H1 (cell line): ENCODE results near the gene ANO2. TPM values are rescaled to one million over a fixed set of nuclear protein-coding genes. Genes with fewer than 3 reads are reported as not detected.

ENCODE experiments used
- CTCF ChIA-PET: fragments of 300-600 bp; sonication (Branson Sonifier 250); formaldehyde crosslinking; loops from one replicate; lab custom pipeline; 2021; ENCODE audit not compliant: partially characterized antibody; lab: Charles Lee
- POLR2A ChIA-PET: fragments of 300-600 bp; sonication (Branson Sonifier 250); formaldehyde crosslinking; loops from one replicate; lab custom pipeline; 2021; ENCODE audit warnings: inconsistent platforms; ENCODE audit not compliant: partially characterized antibody; lab: Charles Lee
- DNase-seq, 2 experiments: peaks; one replicate each; pipeline versions ENCODE4 v3.0.0 to v3.0.0-alpha.2; 2010 to 2022; ENCODE audit warnings: low spot score in 2 of 2, low read depth in 1 of 2, mixed read lengths in 1 of 2
- FAIRE-seq: peaks from 2 replicates; lab custom pipeline; 2011; peaks lifted over from hg19 to GRCh38; lab: Jason Lieb, UNC
- H2AFZ ChIP-seq: 2 replicates; pipeline ENCODE4 v1.8.1; 2012; ENCODE audit warnings: low read length, inconsistent platforms
- H2AK5ac ChIP-seq: 2 replicates; pipeline ENCODE4 v1.6.1; 2013; ENCODE audit warnings: low read depth, low read length
- H2BK120ac ChIP-seq: replicated peaks from 2 replicates; pipeline ENCODE3; 2013; ENCODE audit warnings: low read depth, low read length, inconsistent platforms
- H2BK12ac ChIP-seq: 2 replicates; pipeline ENCODE4 v1.6.1; 2013; ENCODE audit warnings: low read depth, low read length
- H2BK15ac ChIP-seq: 2 replicates; pipeline ENCODE4 v1.6.1; 2013; ENCODE audit warnings: low read length
- H2BK20ac ChIP-seq: 2 replicates; pipeline ENCODE4 v1.6.1; 2013; ENCODE audit warnings: low read length
- H2BK5ac ChIP-seq: 2 replicates; pipeline ENCODE4 v1.6.1; 2013; ENCODE audit warnings: low read depth, low read length
- H3K14ac ChIP-seq: 2 replicates; pipeline ENCODE4 v1.6.1; 2013; ENCODE audit warnings: inconsistent platforms; ENCODE audit not compliant: insufficient read length
- H3K18ac ChIP-seq: 2 replicates; pipeline ENCODE4 v1.6.1; 2013; ENCODE audit warnings: low read length; ENCODE audit errors: extremely low read depth
- H3K23ac ChIP-seq: 2 replicates; pipeline ENCODE4 v1.6.1; 2013; ENCODE audit warnings: inconsistent platforms; ENCODE audit not compliant: insufficient read length
- H3K23me2 ChIP-seq: 2 replicates; pipeline ENCODE4 v1.6.1; 2013; ENCODE audit warnings: low read depth, low read length
- H3K27ac ChIP-seq: 2 replicates; pipeline ENCODE4 v1.6.1; 2011; ENCODE audit warnings: low read depth, low read length, inconsistent platforms
- H3K27me3 ChIP-seq, 4 experiments: replicated peaks in 1 of 4; 1 replicate in 1 of 4; 2 replicates in 3 of 4; pipeline versions ENCODE4 v1.6.1 to v1.8.1; 2011 to 2013; ENCODE audit warnings: low read length in 3 of 4, mild to moderate bottlenecking in 3 of 4, inconsistent platforms in 2 of 4, mixed read lengths in 2 of 4, moderate library complexity in 1 of 4; ENCODE audit not compliant: control insufficient read depth in 3 of 4, insufficient read depth in 3 of 4; ENCODE audit errors: extremely low read depth in 1 of 4
- H3K36me3 ChIP-seq, 4 experiments: 2 replicates each; pipeline versions ENCODE4 v1.6.1 to v1.8.1; 2011 to 2013; ENCODE audit warnings: mild to moderate bottlenecking in 4 of 4, low read length in 3 of 4, moderate library complexity in 2 of 4, control low read depth in 1 of 4, inconsistent platforms in 1 of 4; ENCODE audit not compliant: insufficient read depth in 4 of 4, control insufficient read depth in 2 of 4
- H3K4ac ChIP-seq: replicated peaks from 2 replicates; pipeline ENCODE3; 2013; ENCODE audit warnings: low read length, low read depth, mixed read lengths, inconsistent platforms; ENCODE audit not compliant: insufficient read length
- H3K4me1 ChIP-seq, 4 experiments: replicated peaks in 1 of 4; 1 replicate in 1 of 4; 2 replicates in 3 of 4; pipeline versions ENCODE4 v1.6.1 to v1.8.1; 2011 to 2013; ENCODE audit warnings: low read length in 3 of 4, inconsistent platforms in 2 of 4, mixed read lengths in 1 of 4; ENCODE audit not compliant: insufficient read depth in 4 of 4, control insufficient read depth in 3 of 4
- H3K4me2 ChIP-seq, 2 experiments: 2 replicates each; pipeline versions ENCODE4 v1.6.1 to v1.8.1; 2011 to 2013; ENCODE audit warnings: low read depth in 2 of 2, low read length in 2 of 2, control low read depth in 1 of 2, inconsistent platforms in 1 of 2, mild to moderate bottlenecking in 1 of 2; ENCODE audit not compliant: insufficient read depth in 1 of 2
- H3K4me3 ChIP-seq, 4 experiments: fragments of 200-600, 300-600 bp in 1 of 4; sonication (generic), shearing (Covaris generic), sonication (Bioruptor Twin) in 1 of 4; 2 replicates each; pipeline versions ENCODE4 v1.5.1 to v1.8.1; 2011 to 2016; ENCODE audit warnings: low read length in 4 of 4, low read depth in 3 of 4, control low read depth in 2 of 4, inconsistent platforms in 2 of 4, mild to moderate bottlenecking in 2 of 4, mixed read lengths in 1 of 4, moderate library complexity in 1 of 4; ENCODE audit not compliant: insufficient read depth in 2 of 4; ENCODE audit errors: extremely low read depth in 1 of 4
- H3K56ac ChIP-seq: replicated peaks from 2 replicates; pipeline ENCODE3; 2013; ENCODE audit warnings: low read depth, mild to moderate bottlenecking, mixed read lengths, low read length, inconsistent platforms; ENCODE audit not compliant: insufficient read length
- H3K79me1 ChIP-seq: 2 replicates; pipeline ENCODE4 v1.6.1; 2013; ENCODE audit warnings: low read depth, low read length, control low read depth
- H3K79me2 ChIP-seq, 2 experiments: 2 replicates each; pipeline versions ENCODE4 v1.6.1 to v1.8.1; 2012 to 2013; ENCODE audit warnings: low read length in 2 of 2, mild to moderate bottlenecking in 2 of 2, inconsistent platforms in 1 of 2; ENCODE audit not compliant: insufficient read depth in 2 of 2, control insufficient read depth in 1 of 2
- H3K9ac ChIP-seq, 4 experiments: replicated peaks in 1 of 4; 1 replicate in 1 of 4; 2 replicates in 3 of 4; pipeline versions ENCODE4 v1.6.1 to v1.8.1; 2011 to 2013; ENCODE audit warnings: low read depth in 3 of 4, low read length in 3 of 4, control low read depth in 2 of 4, mild to moderate bottlenecking in 2 of 4, moderate library complexity in 2 of 4, inconsistent platforms in 1 of 4; ENCODE audit errors: extremely low read depth in 1 of 4
- H3K9me3 ChIP-seq, 2 experiments: 2 replicates each; pipeline versions ENCODE4 v1.6.1 to v1.8.1; 2012 to 2013; ENCODE audit warnings: mild to moderate bottlenecking in 2 of 2, moderate library complexity in 2 of 2, control low read depth in 1 of 2, inconsistent platforms in 1 of 2, low read depth in 1 of 2, low read length in 1 of 2, mixed read lengths in 1 of 2; ENCODE audit not compliant: insufficient read depth in 2 of 2
- H4K20me1 ChIP-seq, 2 experiments: replicated peaks in 1 of 2; 2 replicates each; pipeline versions ENCODE3 to v1.8.1; 2011 to 2013; ENCODE audit warnings: inconsistent platforms in 2 of 2, low read length in 2 of 2, mild to moderate bottlenecking in 1 of 2; ENCODE audit not compliant: insufficient read depth in 2 of 2, control insufficient read depth in 1 of 2
- H4K5ac ChIP-seq: 2 replicates; pipeline ENCODE4 v1.6.1; 2013; ENCODE audit warnings: low read length, low read depth, mixed read lengths, inconsistent platforms; ENCODE audit not compliant: insufficient read length
- H4K8ac ChIP-seq: 2 replicates; pipeline ENCODE4 v1.8.0; 2013; ENCODE audit warnings: mild to moderate bottlenecking, moderate library complexity, low read length, inconsistent platforms; ENCODE audit not compliant: insufficient read depth; ENCODE audit errors: extremely low read depth
- H4K91ac ChIP-seq: replicated peaks from 2 replicates; pipeline ENCODE3; 2013; ENCODE audit warnings: low read length, mixed read lengths, inconsistent platforms; ENCODE audit not compliant: insufficient read length
- EGR1 ChIP-seq: IDR thresholded peaks from 2 replicates; pipeline ENCODE4 v1.6.1; 2011; ENCODE audit warnings: low read depth, low read length, borderline replicate concordance
- HDAC6 ChIP-seq: IDR thresholded peaks from one replicate; pipeline ENCODE4 v1.7.1; 2012; ENCODE audit warnings: low read depth, mild to moderate bottlenecking, inconsistent platforms, low read length, moderate library complexity
- RAD21 ChIP-seq, 2 experiments: IDR thresholded peaks in 1 of 2; conservative IDR thresholded peaks in 1 of 2; 2 replicates each; pipeline ENCODE4 v1.6.1; 2011; ENCODE audit warnings: low read depth in 2 of 2, low read length in 2 of 2, improper control_type of control experiment in 1 of 2, inconsistent platforms in 1 of 2, mild to moderate bottlenecking in 1 of 2, moderate library complexity in 1 of 2
- SAP30 ChIP-seq: fragments of 300-600 bp; sonication (generic); IDR thresholded peaks from 2 replicates; pipeline ENCODE4 v1.7.1; 2012; ENCODE audit warnings: low read length, moderate library complexity, mild to moderate bottlenecking, inconsistent platforms; ENCODE audit not compliant: insufficient read depth, insufficient replicate concordance
- SUZ12 ChIP-seq: fragments of 200-600 bp; sonication (generic); IDR thresholded peaks from 2 replicates; pipeline ENCODE4 v1.6.1; 2012; ENCODE audit warnings: mild to moderate bottlenecking, inconsistent platforms, low read length, moderate library complexity, mixed read lengths
- WGBS, 2 experiments: shearing (Covaris generic) in 1 of 2; methylation state at CpG; one replicate each; pipeline versions ENCODE4 v1.1.6 to v1.1.7; 2013 to 2015; ENCODE audit warnings: low lambda C conversion rate in 2 of 2, mixed read lengths in 2 of 2, inconsistent platforms in 1 of 2, low coverage in 1 of 2, missing lambda C conversion rate in 1 of 2; ENCODE audit not compliant: insufficient replicate concordance in 2 of 2, insufficient coverage in 1 of 2, insufficient read length in 1 of 2; ENCODE audit errors: extremely low coverage in 1 of 2, missing lambda C conversion rate in 1 of 2; 5-methylcytosine and 5-hydroxymethylcytosine counted together
- polyA plus RNA-seq, 7 experiments: library from polyadenylated mRNA; depleted of rRNA in 3 of 7; stranded (reverse) in 5 of 7; unstranded in 2 of 7; fragments of >200 nt in 5 of 7; fragments of 200-250 nt in 2 of 7; gene quantifications; 1 replicate in 5 of 7; 2 replicates in 1 of 7; 4 replicates in 1 of 7; pipeline versions ENCODE4 v1.2.1 to v1.2.3, GENCODE V29; 2011 to 2013; ENCODE audit warnings: missing spikeins in 2 of 7, mixed read lengths in 2 of 7
- total RNA-seq: library from RNA; stranded (reverse); fragmentation: NEBNext Ultra II Directional; extraction: Animal tissue kit (Norgen Biotek cat#: 25700); gene quantifications from 2 replicates; pipeline ENCODE4 v1.2.1, GENCODE V29; 2021

The ANO2 gene
- total and polyA plus RNA-seq, 2 of the 8 experiments (the other 6 are each of a cell fraction or from before 2014, with no cell fraction given) = 1.9 to 5.5 TPM

DNA sequence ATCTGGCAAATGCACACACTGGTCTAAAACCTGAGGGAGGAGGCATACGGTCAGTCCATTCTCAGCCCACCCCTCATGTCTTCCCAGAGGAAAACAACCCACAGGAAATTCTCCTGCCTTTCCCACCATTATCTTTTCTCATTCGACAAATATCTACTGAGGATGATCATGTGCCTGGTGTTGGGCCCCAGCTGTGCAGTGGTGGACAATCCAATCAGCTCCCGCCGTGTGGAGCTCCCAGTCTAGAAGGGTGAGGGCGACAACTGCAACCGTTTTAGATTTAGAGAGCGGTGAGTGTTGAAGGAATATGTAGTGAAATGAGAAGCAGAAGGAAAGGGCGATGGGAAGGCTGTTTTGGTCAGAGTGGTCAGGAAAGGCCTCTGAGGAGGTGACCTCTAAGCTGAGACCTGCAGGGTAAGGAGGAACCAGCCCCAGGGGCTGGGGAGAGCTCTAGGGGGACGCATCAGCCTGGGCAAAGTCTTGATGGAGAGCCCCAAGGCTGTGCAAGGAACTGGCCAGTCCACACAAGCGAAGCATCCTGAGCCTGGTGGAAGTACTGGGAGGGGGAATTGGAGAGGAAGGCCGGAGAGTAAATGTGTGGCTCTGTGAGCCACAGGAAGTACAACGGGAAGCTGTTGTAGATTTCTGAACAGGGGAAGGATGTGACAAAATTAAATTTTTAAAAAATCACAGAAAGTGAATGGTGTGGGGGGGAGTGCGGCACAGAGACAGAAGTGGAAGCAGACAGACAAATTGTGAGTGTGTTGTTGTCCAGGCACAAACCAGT, 320.4 kb downstream of the ANO2 start:
- WGBS, 2 experiments = 84 to 100% methylated on average over 2 to 13 of the region's 13 CpGs
- no peak overlapping the region for H3K27ac ChIP-seq
- H4K20me1 ChIP-seq = no peaks in the 10 kb centered on the region
- no peak overlapping the region for H2BK5ac ChIP-seq
- DNase-seq (no peak), FAIRE-seq (no peak)
- H4K8ac ChIP-seq = no peak overlapping the region
- H3K9ac ChIP-seq = no peak overlapping the region
- no peak overlapping the region for H2AK5ac ChIP-seq
- no peak overlapping the region for H2BK12ac ChIP-seq
- POLR2A ChIA-PET = interaction anchor here (1.3 kb wide), 1 partner anchor 13 kb away, joined by 3 read pairs; no protein-coding TSS in a partner anchor
- no peaks in the 10 kb centered on the region for H3K79me1 ChIP-seq
- no peak overlapping the region for H4K91ac ChIP-seq
- H2BK15ac ChIP-seq = no peak overlapping the region
- no peak overlapping the region for H4K5ac ChIP-seq
- CTCF ChIA-PET = interaction anchor here (0.7 to 1.6 kb wide), 4 partner anchors 24 to 172 kb away, joined by 3 to 12 read pairs (median 3); no protein-coding TSS in a partner anchor
- H3K56ac ChIP-seq = no peak overlapping the region
- no peak overlapping the region for H3K18ac ChIP-seq
- TF ChIP-seq EGR1 (no peak), SAP30 (no peak), SUZ12 (no peak), HDAC6 (no peak), RAD21 (IDR thresholded peaks at IDR 0.05 in 1 of 2, conservative IDR thresholded peaks at IDR 0.05 in 1 of 2; ENCODE audit: low read depth in 2 of 2, low read length in 2 of 2) (no peak)
- H3K9me3 ChIP-seq = no peaks in the 10 kb centered on the region
- no peak overlapping the region for H2BK20ac ChIP-seq
- no peaks in the 10 kb centered on the region for H3K79me2 ChIP-seq
- no peaks in the 10 kb centered on the region for H3K23me2 ChIP-seq
- no peak overlapping the region for H3K4me3 ChIP-seq
- H3K23ac ChIP-seq = no peak overlapping the region
- H3K4me2 ChIP-seq = no peak overlapping the region
- no peaks in the 10 kb centered on the region; a peak in 1 of 7 replicates for H3K4me1 ChIP-seq
- no peak overlapping the region for H2BK120ac ChIP-seq
- no peaks in the 10 kb centered on the region for H3K36me3 ChIP-seq
- no peak overlapping the region for H3K4ac ChIP-seq
- no peak overlapping the region for H3K14ac ChIP-seq
- H2AFZ ChIP-seq = no peak overlapping the region
- H3K27me3 ChIP-seq = no peaks in the 10 kb centered on the region; a peak in 2 of 7 replicates
